SK-N-SH (cell line): Measurements from ENCODE around the gene ABHD16A.

Experiments
- POLR2AphosphoS5 ChIP-seq: IDR thresholded peaks from 2 replicates; pipeline ENCODE4 v1.6.1; 2012; ENCODE audit warnings: low read depth, low read length
- RAD21 ChIP-seq: IDR thresholded peaks from 2 replicates; pipeline ENCODE4 v1.6.1; 2012; ENCODE audit warnings: mild to moderate bottlenecking, low read length
- RCOR1 ChIP-seq: fragments of 150-350 bp; IDR thresholded peaks from 2 replicates; pipeline ENCODE4 v1.6.1; 2017; ENCODE audit warnings: antibody characterized with exemption, low read length
- TAF1 ChIP-seq: IDR thresholded peaks from 2 replicates; pipeline ENCODE4 v1.6.1; 2012; ENCODE audit warnings: low read depth, mild to moderate bottlenecking, low read length, moderate library complexity, borderline replicate concordance
- TF ChIP-seq, protein P1 (sequence below): IDR thresholded peaks from 2 replicates; pipeline ENCODE4 v1.4.0; 2012; ENCODE audit warnings: low read depth
- TF ChIP-seq, protein P2 (sequence below): fragments of 200-600 bp; sonication (generic); IDR thresholded peaks from 2 replicates; pipeline ENCODE4 v1.6.1; 2017; ENCODE audit warnings: antibody characterized with exemption, mild to moderate bottlenecking, moderate library complexity

DNA sequence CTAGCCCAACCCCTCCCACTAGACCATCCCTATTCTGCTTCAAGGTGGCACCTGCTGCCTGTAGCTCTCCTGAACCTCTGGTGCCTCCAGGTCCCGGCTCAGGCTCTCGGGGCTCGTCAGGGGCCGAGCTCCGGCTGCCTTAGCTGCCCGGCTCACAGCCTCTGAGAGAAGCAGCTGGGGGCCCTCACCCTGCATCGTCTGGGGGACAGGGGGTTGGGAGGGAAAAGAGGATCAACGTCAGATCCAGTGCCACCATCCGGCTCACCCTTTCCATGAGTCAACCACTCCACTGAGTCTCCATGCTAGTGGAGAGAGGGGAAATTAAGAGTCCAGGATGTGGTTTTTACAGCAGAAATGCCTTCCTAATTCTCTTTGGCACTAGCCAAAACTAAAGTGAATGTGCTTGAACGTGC, 63.7 kb downstream of the ABHD16A start:
- TF ChIP-seq, protein P1, sequence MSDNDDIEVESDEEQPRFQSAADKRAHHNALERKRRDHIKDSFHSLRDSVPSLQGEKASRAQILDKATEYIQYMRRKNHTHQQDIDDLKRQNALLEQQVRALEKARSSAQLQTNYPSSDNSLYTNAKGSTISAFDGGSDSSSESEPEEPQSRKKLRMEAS, result no peak
- no peak for TF ChIP-seq POLR2AphosphoS5
- TF ChIP-seq, protein P2, sequence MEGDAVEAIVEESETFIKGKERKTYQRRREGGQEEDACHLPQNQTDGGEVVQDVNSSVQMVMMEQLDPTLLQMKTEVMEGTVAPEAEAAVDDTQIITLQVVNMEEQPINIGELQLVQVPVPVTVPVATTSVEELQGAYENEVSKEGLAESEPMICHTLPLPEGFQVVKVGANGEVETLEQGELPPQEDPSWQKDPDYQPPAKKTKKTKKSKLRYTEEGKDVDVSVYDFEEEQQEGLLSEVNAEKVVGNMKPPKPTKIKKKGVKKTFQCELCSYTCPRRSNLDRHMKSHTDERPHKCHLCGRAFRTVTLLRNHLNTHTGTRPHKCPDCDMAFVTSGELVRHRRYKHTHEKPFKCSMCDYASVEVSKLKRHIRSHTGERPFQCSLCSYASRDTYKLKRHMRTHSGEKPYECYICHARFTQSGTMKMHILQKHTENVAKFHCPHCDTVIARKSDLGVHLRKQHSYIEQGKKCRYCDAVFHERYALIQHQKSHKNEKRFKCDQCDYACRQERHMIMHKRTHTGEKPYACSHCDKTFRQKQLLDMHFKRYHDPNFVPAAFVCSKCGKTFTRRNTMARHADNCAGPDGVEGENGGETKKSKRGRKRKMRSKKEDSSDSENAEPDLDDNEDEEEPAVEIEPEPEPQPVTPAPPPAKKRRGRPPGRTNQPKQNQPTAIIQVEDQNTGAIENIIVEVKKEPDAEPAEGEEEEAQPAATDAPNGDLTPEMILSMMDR, result no peak
- no peak for TF ChIP-seq RCOR1
- no peak for TF ChIP-seq TAF1
- TF ChIP-seq RAD21, result no peak
